Measurements from ENCODE around the gene CASKIN2. TPM values are rescaled to one million over a fixed set of nuclear protein-coding genes. Genes with fewer than 3 reads are reported as not detected.

The CASKIN2 gene
- polyA plus RNA-seq, 1 donor = 13.9 TPM

DNA sequence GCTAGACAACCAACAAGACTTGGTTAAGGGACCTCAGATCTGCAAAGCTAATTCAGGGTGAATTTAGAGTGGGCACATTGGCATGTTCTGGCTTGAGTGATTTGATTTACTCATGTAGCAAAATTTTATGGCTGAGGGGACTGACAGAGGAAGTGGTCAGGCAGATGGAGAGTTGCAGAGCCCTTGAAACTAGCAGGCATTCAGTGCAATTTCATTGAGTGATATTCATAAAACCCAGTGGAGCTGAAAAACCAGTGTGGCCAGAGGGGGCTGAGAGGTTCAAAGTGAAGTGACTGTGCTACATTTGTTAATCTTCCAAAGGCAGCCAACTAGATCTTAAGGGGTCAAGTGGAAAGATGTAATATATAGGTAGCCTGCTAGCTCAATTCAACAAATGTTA is 61.1 kb downstream of the CASKIN2 start:
- peaks cover 22% of the 10 kb centered on the region for H3K4me1 ChIP-seq (ENCODE audit: control insufficient read depth, insufficient read depth, low read length)
- no peak for DNase-seq
- H3K27me3 ChIP-seq (ENCODE audit: control insufficient read depth, insufficient read depth, low read length) = no peaks in the 10 kb centered on the region
- H3K36me3 ChIP-seq (ENCODE audit: control insufficient read depth, insufficient read depth, low read length) = no peaks in the 10 kb centered on the region
- no peak overlapping the region for H3K4me3 ChIP-seq (ENCODE audit: low read length)
- H3K27ac ChIP-seq (ENCODE audit: low read length) = no peak overlapping the region
- no peaks in the 10 kb centered on the region for H3K9me3 ChIP-seq (ENCODE audit: control insufficient read depth, low read depth, low read length)

DNA sequence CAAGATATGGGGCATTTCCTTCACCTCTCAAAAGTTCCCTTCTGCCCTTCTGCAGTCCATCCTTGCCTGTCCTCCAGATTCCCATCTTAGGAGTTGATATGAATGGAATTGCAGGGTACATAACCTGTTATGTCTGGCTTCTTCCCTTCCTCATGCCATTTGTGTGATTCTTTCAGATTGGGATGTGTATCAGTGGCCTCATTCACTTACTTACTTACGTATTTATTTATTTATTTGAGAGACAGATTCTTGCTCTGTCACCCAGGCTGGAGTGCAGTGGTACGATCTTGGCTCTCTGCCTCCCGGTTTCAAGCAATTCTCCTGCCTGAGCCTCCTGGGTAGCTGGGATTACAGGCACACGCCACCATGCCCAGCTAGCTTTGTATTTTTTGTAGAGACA is 65.1 kb downstream of the CASKIN2 start:
- Histone ChIP-seq H3K27ac (ENCODE audit: low read length) (no peak overlapping the region), H3K36me3 (ENCODE audit: control insufficient read depth, insufficient read depth, low read length) (no peaks in the 10 kb centered on the region), H3K4me3 (ENCODE audit: low read length) (no peak overlapping the region), H3K9me3 (ENCODE audit: control insufficient read depth, low read depth, low read length) (no peaks in the 10 kb centered on the region), H3K4me1 (ENCODE audit: control insufficient read depth, insufficient read depth, low read length) (peaks cover 4% of the 10 kb centered on the region), H3K27me3 (ENCODE audit: control insufficient read depth, insufficient read depth, low read length) (no peaks in the 10 kb centered on the region)
- no peak for DNase-seq
- WGBS (ENCODE audit: insufficient coverage, low lambda C conversion rate) = no CpG with 5 or more reads among the region's 4 CpGs

Other genes with a start within 250 kb of the CASKIN2 start
- gene MIF4GD, start 244.3 kb downstream of the CASKIN2 start, polyA plus RNA-seq = 23.2 TPM
- 10.8 TPM for gene SLC25A19, start 226.1 kb downstream of the CASKIN2 start, polyA plus RNA-seq
- gene GRB2, start 109.9 kb downstream of the CASKIN2 start, polyA plus RNA-seq = 67.7 TPM
- 56.7 TPM for gene TMEM94, start 58.9 kb downstream of the CASKIN2 start, polyA plus RNA-seq
- 65.3 TPM for gene TSEN54, start 991 bp upstream of the CASKIN2 start, polyA plus RNA-seq
- gene LLGL2, start 10.2 kb upstream of the CASKIN2 start, polyA plus RNA-seq = 149 TPM
- gene MYO15B, start 72.3 kb upstream of the CASKIN2 start, polyA plus RNA-seq = 595 TPM
- gene SMIM5, start 117.9 kb upstream of the CASKIN2 start, polyA plus RNA-seq = 19.6 TPM
- 51.9 TPM for gene RECQL5, start 151.6 kb upstream of the CASKIN2 start, polyA plus RNA-seq
- gene SAP30BP, start 151.8 kb upstream of the CASKIN2 start, polyA plus RNA-seq = 70.7 TPM
- 48.4 TPM for gene ITGB4, start 205.9 kb upstream of the CASKIN2 start, polyA plus RNA-seq
- gene GALK1, start 249.7 kb upstream of the CASKIN2 start, polyA plus RNA-seq = 61.0 TPM